ENCODE results near the gene SSR3. TPM values are rescaled to one million over a fixed set of nuclear protein-coding genes. Genes with fewer than 3 reads are reported as not detected.

The SSR3 gene
- total and polyA plus RNA-seq, 9 donors: 53.4 to 303 (median 160) TPM

- DNase-seq: no peak
- no peak overlapping the region for H3K27ac ChIP-seq
- H3K36me3 ChIP-seq: no peaks in the 10 kb centered on the region
- no peaks in the 10 kb centered on the region for H3K4me1 ChIP-seq (ENCODE audit: insufficient read depth)
- intact Hi-C loops (cut with DNase I): no loop called here
- TF ChIP-seq POLR2A (IDR thresholded peaks at IDR 0.05): no peak
- no peak for TF ChIP-seq EP300 (IDR thresholded peaks at IDR 0.05)
- no peak for TF ChIP-seq CTCF (IDR thresholded peaks at IDR 0.05)
- no peak overlapping the region for H3K4me3 ChIP-seq
- H3K9me3 ChIP-seq: no peaks in the 10 kb centered on the region
- H3K27me3 ChIP-seq: no peaks in the 10 kb centered on the region
Measured at GRCh38 chr3:156583469-156583868, 28.6 kb upstream of the SSR3 start.

DNA sequence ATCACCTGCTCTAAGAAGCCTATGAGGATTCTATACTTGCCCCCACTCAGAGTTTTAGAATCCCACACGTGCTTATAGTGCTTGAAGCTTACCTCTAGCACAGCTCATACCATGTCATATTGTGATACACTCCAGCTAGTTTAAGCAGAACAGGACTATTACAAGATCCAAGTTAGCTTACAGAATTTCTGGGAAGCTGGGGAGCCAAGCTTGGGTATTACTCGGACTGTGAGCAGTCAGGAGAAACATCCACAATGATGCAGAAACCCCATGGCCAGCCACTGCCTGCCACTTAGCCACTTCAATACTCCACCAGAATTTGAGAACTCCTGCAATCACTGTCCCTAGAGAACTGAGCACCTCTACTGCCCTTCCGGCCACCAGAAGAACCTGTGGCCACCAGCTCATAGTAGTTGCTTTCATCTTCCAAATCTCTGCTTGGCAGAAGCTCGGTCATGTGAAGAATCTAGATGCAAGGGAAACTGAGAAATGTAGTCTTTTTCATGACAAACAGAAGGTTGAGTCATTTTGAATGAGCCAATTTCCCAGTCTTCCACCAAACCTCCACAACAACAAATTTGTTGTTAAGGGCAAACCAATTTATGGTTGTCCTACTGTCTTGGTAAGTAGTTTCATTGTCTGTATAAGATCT lies 27.7 kb upstream of the SSR3 start:
- Histone ChIP-seq H3K36me3 (no peaks in the 10 kb centered on the region), H3K27ac (no peak overlapping the region), H3K27me3 (no peaks in the 10 kb centered on the region), H3K9me3 (no peaks in the 10 kb centered on the region), H3K4me3 (no peak overlapping the region), H3K4me1 (ENCODE audit: insufficient read depth) (no peaks in the 10 kb centered on the region)
- TF ChIP-seq CTCF (IDR thresholded peaks at IDR 0.05): no peak
- TF ChIP-seq POLR2A (IDR thresholded peaks at IDR 0.05): no peak
- TF ChIP-seq EP300 (IDR thresholded peaks at IDR 0.05): no peak
- intact Hi-C loops (cut with DNase I): no loop called here
- 89 to 95% (median 91%) methylated on average over 4 of the region's 4 CpGs for WGBS, 3 donors
- DNase-seq: no peak

GRCh38 chr3:156581954-156582353 lies 27.0 kb upstream of the SSR3 start:
- TF ChIP-seq POLR2A (IDR thresholded peaks at IDR 0.05) (no peak), CTCF (IDR thresholded peaks at IDR 0.05) (no peak), EP300 (IDR thresholded peaks at IDR 0.05) (no peak)

GRCh38 chr3:156581033-156581432 lies 26.1 kb upstream of the SSR3 start:
- Histone ChIP-seq H3K4me3 (no peak overlapping the region), H3K27ac (no peak overlapping the region), H3K4me1 (ENCODE audit: insufficient read depth) (no peaks in the 10 kb centered on the region), H3K27me3 (no peaks in the 10 kb centered on the region), H3K36me3 (no peaks in the 10 kb centered on the region), H3K9me3 (no peaks in the 10 kb centered on the region)
- TF ChIP-seq CTCF (IDR thresholded peaks at IDR 0.05): no peak
- no peak for TF ChIP-seq POLR2A (IDR thresholded peaks at IDR 0.05)
- TF ChIP-seq EP300 (IDR thresholded peaks at IDR 0.05): no peak
- intact Hi-C loops (cut with DNase I): no loop called here
- WGBS, 3 donors: 95 to 97% (median 95%) methylated on average over 4 of the region's 4 CpGs
- DNase-seq: no peak

More at GRCh38 chr3:156581954-156582353, 27.0 kb upstream of the SSR3 start:
- no peaks in the 10 kb centered on the region for H3K9me3 ChIP-seq
- H3K27me3 ChIP-seq: no peaks in the 10 kb centered on the region
- H3K36me3 ChIP-seq: no peaks in the 10 kb centered on the region
- intact Hi-C loops (cut with DNase I): no loop called here
- DNase-seq: no peak
- H3K27ac ChIP-seq: no peak overlapping the region
- H3K4me1 ChIP-seq (ENCODE audit: insufficient read depth): no peaks in the 10 kb centered on the region
- no peak overlapping the region for H3K4me3 ChIP-seq

All from ovary (tissue), 9 donors.